Smooth muscle cell (in vitro differentiated cells): Measurements from ENCODE around the gene MACROD2. TPM values are rescaled to one million over a fixed set of nuclear protein-coding genes. Genes with fewer than 3 reads are reported as not detected.

ENCODE experiments used
- DNase-seq: peaks from one replicate; lab custom pipeline; 2025; ENCODE audit not compliant: unreplicated experiment; lab: John Stamatoyannopoulos, UW
- H2AFZ ChIP-seq: fragments of 200-600 bp; sonication (generic); 2 replicates; pipeline ENCODE4 v1.6.0; 2016; ENCODE audit warnings: antibody characterized with exemption, low read depth, mild to moderate bottlenecking
- H3F3A ChIP-seq: fragments of 200-600 bp; sonication (generic); 2 replicates; pipeline ENCODE4 v1.6.0; 2017; ENCODE audit warnings: antibody characterized with exemption, low read depth
- H3K27ac ChIP-seq: fragments of 200-600 bp; sonication (generic); 2 replicates; pipeline ENCODE4 v1.5.1; 2016; ENCODE audit warnings: low read depth, mild to moderate bottlenecking
- H3K27me3 ChIP-seq: fragments of 200-600 bp; sonication (generic); 2 replicates; pipeline ENCODE4 v1.6.1; 2016; ENCODE audit warnings: low read depth, mild to moderate bottlenecking
- H3K36me3 ChIP-seq: fragments of 200-600 bp; sonication (generic); 2 replicates; pipeline ENCODE4 v1.5.1; 2016; ENCODE audit warnings: low read depth
- H3K4me1 ChIP-seq: fragments of 200-600 bp; sonication (generic); 2 replicates; pipeline ENCODE4 v1.5.1; 2016; ENCODE audit warnings: low read depth
- H3K4me2 ChIP-seq: fragments of 200-600 bp; sonication (generic); 2 replicates; pipeline ENCODE4 v1.6.0; 2016; ENCODE audit warnings: mild to moderate bottlenecking
- H3K4me3 ChIP-seq: fragments of 200-600 bp; sonication (generic); 2 replicates; pipeline ENCODE4 v1.5.1; 2016; ENCODE audit warnings: mild to moderate bottlenecking
- H3K79me2 ChIP-seq: fragments of 200-600 bp; sonication (generic); 2 replicates; pipeline ENCODE4 v1.6.0; 2016; ENCODE audit warnings: low read depth, mild to moderate bottlenecking
- H3K9ac ChIP-seq: fragments of 200-600 bp; sonication (generic); 2 replicates; pipeline ENCODE4 v1.6.0; 2016; ENCODE audit warnings: low read depth
- H3K9me3 ChIP-seq: fragments of 200-600 bp; sonication (generic); replicated peaks from 2 replicates; pipeline ENCODE4 v1.5.1; 2016; ENCODE audit warnings: low read depth
- H4K20me1 ChIP-seq: fragments of 200-600 bp; sonication (generic); 2 replicates; pipeline ENCODE4 v1.6.0; 2016; ENCODE audit warnings: low read depth
- WGBS: methylation state at CpG from one replicate; pipeline ENCODE4 v1.1.7; 2016; ENCODE audit warnings: low lambda C conversion rate; 5-methylcytosine and 5-hydroxymethylcytosine counted together
- polyA plus RNA-seq: library from polyadenylated mRNA; unstranded; fragments of >200 nt; fragmentation: Nextera tagmentation; extraction: Ambion mirVana; gene quantifications from 2 replicates; pipeline ENCODE4 v1.2.1, GENCODE V29; 2016
- total RNA-seq: library from RNA; depleted of rRNA; stranded (reverse); fragments of >200 nt; gene quantifications from 2 replicates; pipeline ENCODE4 v1.2.3, GENCODE V29; 2014
- TF ChIP-seq, protein P1 (sequence below): fragments of 200-600 bp; sonication (generic); IDR thresholded peaks from 2 replicates; pipeline ENCODE4 v1.5.1; 2017; ENCODE audit warnings: borderline replicate concordance, mild to moderate bottlenecking, antibody characterized with exemption; ENCODE audit not compliant: insufficient read depth, poor library complexity, severe bottlenecking

MACROD2 gene
- total and polyA plus RNA-seq, 2 experiments from 2014 or later = 0.04 to 0.32 TPM

DNA sequence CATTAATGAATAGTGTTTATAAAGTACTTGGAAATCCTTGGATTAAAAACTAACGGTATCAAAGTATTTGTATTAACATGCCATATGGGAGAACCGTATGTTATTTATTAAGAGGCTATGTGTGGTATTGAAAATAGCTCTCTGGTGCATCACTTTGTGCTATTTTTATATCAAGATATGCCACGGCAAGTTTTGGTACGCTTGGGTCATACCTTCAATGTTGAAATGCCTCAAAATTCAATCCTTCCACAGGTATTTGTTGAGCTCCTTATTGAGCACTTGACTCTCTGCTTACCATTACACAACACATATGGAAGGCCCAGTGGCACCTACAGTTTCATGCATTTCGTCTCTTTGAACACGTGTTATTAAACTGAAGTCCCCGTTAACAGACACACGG lies 1930.1 kb downstream of the MACROD2 start:
- no peak for DNase-seq
- Histone ChIP-seq H3K27me3 (no peaks in the 10 kb centered on the region), H3F3A (no peaks in the 10 kb centered on the region), H3K4me3 (no peak overlapping the region), H3K27ac (no peak overlapping the region), H2AFZ (no peak overlapping the region), H4K20me1 (no peaks in the 10 kb centered on the region), H3K79me2 (no peaks in the 10 kb centered on the region), H3K9me3 (no peaks in the 10 kb centered on the region), H3K9ac (no peak overlapping the region), H3K4me2 (no peak overlapping the region), H3K4me1 (no peaks in the 10 kb centered on the region), H3K36me3 (no peaks in the 10 kb centered on the region)
- TF ChIP-seq, protein P1, sequence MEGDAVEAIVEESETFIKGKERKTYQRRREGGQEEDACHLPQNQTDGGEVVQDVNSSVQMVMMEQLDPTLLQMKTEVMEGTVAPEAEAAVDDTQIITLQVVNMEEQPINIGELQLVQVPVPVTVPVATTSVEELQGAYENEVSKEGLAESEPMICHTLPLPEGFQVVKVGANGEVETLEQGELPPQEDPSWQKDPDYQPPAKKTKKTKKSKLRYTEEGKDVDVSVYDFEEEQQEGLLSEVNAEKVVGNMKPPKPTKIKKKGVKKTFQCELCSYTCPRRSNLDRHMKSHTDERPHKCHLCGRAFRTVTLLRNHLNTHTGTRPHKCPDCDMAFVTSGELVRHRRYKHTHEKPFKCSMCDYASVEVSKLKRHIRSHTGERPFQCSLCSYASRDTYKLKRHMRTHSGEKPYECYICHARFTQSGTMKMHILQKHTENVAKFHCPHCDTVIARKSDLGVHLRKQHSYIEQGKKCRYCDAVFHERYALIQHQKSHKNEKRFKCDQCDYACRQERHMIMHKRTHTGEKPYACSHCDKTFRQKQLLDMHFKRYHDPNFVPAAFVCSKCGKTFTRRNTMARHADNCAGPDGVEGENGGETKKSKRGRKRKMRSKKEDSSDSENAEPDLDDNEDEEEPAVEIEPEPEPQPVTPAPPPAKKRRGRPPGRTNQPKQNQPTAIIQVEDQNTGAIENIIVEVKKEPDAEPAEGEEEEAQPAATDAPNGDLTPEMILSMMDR = no peak
- 84% methylated on average over 8 of the region's 8 CpGs for WGBS

DNA sequence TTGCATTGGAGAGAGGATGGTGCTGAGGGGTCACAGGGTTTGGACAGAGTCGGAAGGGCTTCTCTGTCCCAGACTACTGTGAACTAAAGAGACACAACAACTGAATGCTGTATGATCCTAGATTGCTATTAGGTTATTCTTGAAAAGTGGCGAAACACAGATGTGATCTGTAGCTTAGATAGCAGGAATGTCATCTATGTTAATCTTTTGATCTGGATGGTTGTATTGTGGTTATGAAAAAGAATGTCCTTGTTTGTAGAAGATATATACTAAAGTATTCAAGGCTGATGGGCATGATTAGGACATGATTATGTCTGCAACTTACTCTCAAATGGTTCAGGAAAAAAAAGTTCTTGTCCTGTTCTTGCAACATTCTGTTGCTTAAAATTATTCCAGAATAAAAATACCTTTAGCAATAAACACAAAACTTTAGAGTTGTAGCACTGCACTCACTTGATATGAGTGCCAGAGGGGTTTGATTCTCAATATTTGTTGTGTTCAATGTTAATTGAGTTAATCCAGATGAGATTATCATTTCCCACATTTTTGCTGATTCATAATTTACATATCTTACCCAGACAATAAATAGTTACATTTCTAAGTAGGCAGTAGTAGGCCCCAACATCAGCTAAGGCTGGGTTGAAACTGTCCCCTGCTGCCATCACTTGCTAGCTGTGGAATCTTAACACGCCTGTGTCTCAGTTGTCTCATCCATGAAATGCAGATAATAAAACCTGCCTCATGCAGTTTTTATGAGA lies 1932.8 kb downstream of the MACROD2 start:
- Histone ChIP-seq H3K4me2 (peak overlapping the region; percentile 12), H2AFZ (no peak overlapping the region), H3K9me3 (no peaks in the 10 kb centered on the region), H3K36me3 (no peaks in the 10 kb centered on the region), H3F3A (peaks cover 8% of the 10 kb centered on the region), H3K9ac (no peak overlapping the region), H3K79me2 (no peaks in the 10 kb centered on the region), H4K20me1 (no peaks in the 10 kb centered on the region), H3K27ac (no peak overlapping the region), H3K4me3 (no peak overlapping the region), H3K4me1 (no peaks in the 10 kb centered on the region), H3K27me3 (no peaks in the 10 kb centered on the region)
- TF ChIP-seq, protein P1 = no peak
- 67% methylated on average over 3 of the region's 3 CpGs for WGBS
- no peak for DNase-seq

DNA sequence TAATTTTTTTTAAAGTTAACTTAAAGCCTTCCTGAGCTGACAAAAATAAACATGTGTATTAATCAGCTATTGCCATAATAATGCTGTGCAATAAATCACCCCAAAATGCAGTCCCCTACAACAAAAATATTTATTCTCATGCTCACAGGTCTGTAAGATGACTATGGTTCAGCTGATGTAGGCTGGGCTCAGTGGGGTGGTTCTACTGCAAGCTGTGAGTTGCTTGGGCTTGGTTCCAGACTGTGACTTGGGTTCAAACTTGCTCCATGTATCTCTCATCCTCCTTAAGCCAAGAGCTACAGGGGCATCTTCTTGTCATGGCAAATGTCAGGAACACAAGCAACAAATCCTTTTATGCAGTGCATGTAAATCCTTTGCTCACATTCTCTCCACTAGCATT lies 1933.6 kb downstream of the MACROD2 start:
- Histone ChIP-seq H3F3A (peaks cover 8% of the 10 kb centered on the region), H3K9me3 (no peaks in the 10 kb centered on the region), H2AFZ (no peak overlapping the region), H3K4me3 (no peak overlapping the region), H3K4me2 (no peak overlapping the region), H3K9ac (no peak overlapping the region), H3K27me3 (no peaks in the 10 kb centered on the region), H3K4me1 (no peaks in the 10 kb centered on the region), H3K27ac (no peak overlapping the region), H3K79me2 (no peaks in the 10 kb centered on the region), H4K20me1 (no peaks in the 10 kb centered on the region), H3K36me3 (no peaks in the 10 kb centered on the region)
- TF ChIP-seq, protein P1 = no peak
- DNase-seq = no peak
